GM23338 (cell line): ENCODE results near the gene PAPPA. TPM values are rescaled to one million over a fixed set of nuclear protein-coding genes. Genes with fewer than 3 reads are reported as not detected.
A peak's percentile ranks its signal among the peaks of the same experiment; 100 is the strongest.

Source experiments
- ATAC-seq: fragments of 200-7000 bp; cut with Tn5 transposase; 3 replicates; pipeline ENCODE4 v1.9.1; 2020
- DNase-seq: peaks from one replicate; pipeline ENCODE4 v3.0.0-alpha.2; 2015; ENCODE audit warnings: low spot score
- H2AFZ ChIP-seq: fragments of 200-600 bp; sonication (generic); 2 replicates; pipeline ENCODE4 v1.8.0; 2016; ENCODE audit warnings: antibody characterized with exemption, mild to moderate bottlenecking, moderate library complexity
- H3F3A ChIP-seq: fragments of 200-600 bp; sonication (generic); replicated peaks from 2 replicates; pipeline ENCODE4 v1.8.0; 2017; ENCODE audit warnings: antibody characterized with exemption, mixed run types, low read depth
- H3K27ac ChIP-seq: fragments of 200-600 bp; sonication (generic); 2 replicates; pipeline ENCODE4 v1.6.1; 2016; ENCODE audit warnings: low read depth
- H3K27me3 ChIP-seq: fragments of 200-600 bp; sonication (generic); 2 replicates; pipeline ENCODE4 v1.8.0; 2016; ENCODE audit warnings: mild to moderate bottlenecking, mixed run types, moderate library complexity; ENCODE audit not compliant: insufficient read depth
- H3K36me3 ChIP-seq: fragments of 200-600 bp; sonication (generic); 2 replicates; pipeline ENCODE4 v1.8.0; 2016; ENCODE audit warnings: mild to moderate bottlenecking; ENCODE audit not compliant: insufficient read depth
- H3K4me1 ChIP-seq: fragments of 200-600 bp; sonication (generic); 2 replicates; pipeline ENCODE4 v1.8.0; 2016; ENCODE audit warnings: mild to moderate bottlenecking, moderate library complexity; ENCODE audit not compliant: insufficient read depth
- H3K4me2 ChIP-seq: fragments of 200-600 bp; sonication (generic); 2 replicates; pipeline ENCODE4 v1.7.1; 2017; ENCODE audit warnings: mixed run types
- H3K4me3 ChIP-seq: fragments of 200-600 bp; sonication (generic); 2 replicates; pipeline ENCODE4 v1.6.1; 2016; ENCODE audit warnings: mixed run types
- H3K79me2 ChIP-seq: fragments of 200-600 bp; sonication (generic); replicated peaks from 2 replicates; pipeline ENCODE4 v1.8.0; 2017; ENCODE audit warnings: mild to moderate bottlenecking; ENCODE audit not compliant: insufficient read depth
- H3K9me2 ChIP-seq: fragments of 200-600 bp; sonication (generic); 2 replicates; pipeline ENCODE4 v1.8.0; 2017; ENCODE audit not compliant: insufficient read depth
- H4K20me1 ChIP-seq: fragments of 200-600 bp; sonication (generic); replicated peaks from 2 replicates; pipeline ENCODE4 v1.8.0; 2017; ENCODE audit warnings: mild to moderate bottlenecking; ENCODE audit not compliant: insufficient read depth
- H3K27ac Mint-ChIP-seq: 2 replicates; pipeline ENCODE4 v1.8.0; 2020; ENCODE audit warnings: inconsistent platforms, mild to moderate bottlenecking, moderate library complexity, mixed read lengths
- H3K27me3 Mint-ChIP-seq: 3 replicates; pipeline ENCODE4 v1.8.0; 2022; ENCODE audit warnings: low read depth, mild to moderate bottlenecking, moderate library complexity, mixed read lengths, inconsistent platforms; ENCODE audit not compliant: insufficient read depth, poor library complexity
- H3K36me3 Mint-ChIP-seq: 3 replicates; pipeline ENCODE4 v1.8.0; 2021; ENCODE audit warnings: low read depth, mild to moderate bottlenecking, inconsistent platforms, moderate library complexity, mixed read lengths
- H3K4me1 Mint-ChIP-seq: 3 replicates; pipeline ENCODE4 v1.8.0; 2020; ENCODE audit warnings: mild to moderate bottlenecking, inconsistent platforms, mixed read lengths
- H3K4me3 Mint-ChIP-seq: 3 replicates; pipeline ENCODE4 v1.8.0; 2021; ENCODE audit warnings: moderate library complexity, mild to moderate bottlenecking, inconsistent platforms, mixed read lengths
- H3K9me3 Mint-ChIP-seq: 3 replicates; pipeline ENCODE4 v1.8.0; 2020; ENCODE audit warnings: moderate library complexity, mild to moderate bottlenecking, inconsistent platforms, mixed read lengths
- CREB1 ChIP-seq: fragments of 250-450 bp; sonication (Bioruptor Pico); IDR thresholded peaks from 2 replicates; pipeline ENCODE4 v1.5.0; 2020; ENCODE audit warnings: low read depth, mild to moderate bottlenecking, moderate library complexity
- EZH2 ChIP-seq: fragments of 200-600 bp; sonication (generic); IDR thresholded peaks from one replicate; pipeline ENCODE4 v1.8.0; 2017; ENCODE audit warnings: antibody characterized with exemption, mild to moderate bottlenecking, low read depth; ENCODE audit not compliant: unreplicated experiment
- EZH2phosphoT487 ChIP-seq: fragments of 200-600 bp; sonication (generic); IDR thresholded peaks from one replicate; pipeline ENCODE4 v1.8.1; 2018; ENCODE audit warnings: antibody characterized with exemption; ENCODE audit not compliant: unreplicated experiment
- JUNB ChIP-seq: IDR thresholded peaks from one replicate; pipeline ENCODE4 v1.6.1; 2016; ENCODE audit warnings: antibody characterized with exemption; ENCODE audit not compliant: unreplicated experiment
- NANOG ChIP-seq: IDR thresholded peaks from 2 replicates; pipeline ENCODE4 v1.6.1; 2016; ENCODE audit warnings: antibody characterized with exemption, borderline replicate concordance
- POLR2AphosphoS5 ChIP-seq: IDR thresholded peaks from 2 replicates; pipeline ENCODE4 v1.6.1; 2016; ENCODE audit warnings: antibody characterized with exemption, low read depth
- REST ChIP-seq: IDR thresholded peaks from one replicate; pipeline ENCODE4 v1.6.1; 2018; ENCODE audit warnings: antibody characterized with exemption; ENCODE audit not compliant: unreplicated experiment
- STAT1 ChIP-seq: IDR thresholded peaks from one replicate; pipeline ENCODE4 v1.6.1; 2016; ENCODE audit warnings: antibody characterized with exemption; ENCODE audit not compliant: unreplicated experiment
- ZNF114 ChIP-seq: fragments of 250-450 bp; sonication (Bioruptor Pico); IDR thresholded peaks from 2 replicates; pipeline ENCODE4 v1.5.0; 2020; ENCODE audit warnings: mild to moderate bottlenecking, moderate library complexity
- ZNF331 ChIP-seq: fragments of 250-450 bp; sonication (Bioruptor Pico); IDR thresholded peaks from 2 replicates; pipeline ENCODE4 v1.5.0; 2020; ENCODE audit warnings: low read depth, mild to moderate bottlenecking, moderate library complexity
- ZNF462 ChIP-seq: fragments of 250-450 bp; sonication (Bioruptor Pico); IDR thresholded peaks from 2 replicates; pipeline ENCODE4 v1.5.0; 2020; ENCODE audit warnings: mild to moderate bottlenecking, moderate library complexity
- polyA plus RNA-seq: library from polyadenylated mRNA; unstranded; fragments of >200 nt; fragmentation: Nextera tagmentation; extraction: Ambion mirVana; gene quantifications from 2 replicates; pipeline ENCODE4 v1.2.1, GENCODE V29; 2016
- total RNA-seq: library from RNA; depleted of rRNA; stranded (reverse); fragments of >200 nt; shearing (Covaris generic); gene quantifications from 2 replicates; pipeline ENCODE4 v1.2.3, GENCODE V29; 2014

Gene PAPPA
- total and polyA plus RNA-seq, 2 experiments from 2014 or later, result 0.38 to 0.66 TPM

- TF ChIP-seq ZNF462 (CRISPR knock-in tag) (no peak), NANOG (no peak), POLR2AphosphoS5 (no peak), EZH2phosphoT487 (no peak), ZNF114 (CRISPR knock-in tag) (no peak), STAT1 (no peak), EZH2 (no peak), ZNF331 (CRISPR knock-in tag) (no peak), JUNB (no peak)
These were observed 117.0 kb downstream of the PAPPA start (continued) for GRCh38 chr9:116270546-116270945.

GRCh38 chr9:116271340-116271739 is 117.7 kb downstream of the PAPPA start:
- ATAC-seq (no peak), DNase-seq (no peak)
- Histone ChIP-seq H3K27me3 (peaks cover 78% of the 10 kb centered on the region), H3K4me2 (peak overlapping the region; percentile 44), H4K20me1 (no peaks in the 10 kb centered on the region), H2AFZ (no peak overlapping the region), H3K27ac (no peak overlapping the region), H3K36me3 (no peaks in the 10 kb centered on the region), H3K79me2 (no peaks in the 10 kb centered on the region), H3K4me3 (no peak overlapping the region), H3F3A (no peaks in the 10 kb centered on the region), H3K9me2 (no peaks in the 10 kb centered on the region), H3K4me1 (peaks cover 30% of the 10 kb centered on the region)
- Mint-ChIP-seq H3K27ac (no peak overlapping the region), H3K36me3 (no peaks in the 10 kb centered on the region), H3K4me1 (peaks cover 37% of the 10 kb centered on the region), H3K27me3 (peaks cover 70% of the 10 kb centered on the region), H3K4me3 (no peak overlapping the region; the same call in 2 of the 3 replicates), H3K9me3 (no peaks in the 10 kb centered on the region)
- TF ChIP-seq REST (no peak), CREB1 (CRISPR knock-in tag) (no peak), POLR2AphosphoS5 (no peak)
